Caco-2 (cell line): Measurements from ENCODE around the gene UFD1. TPM values are rescaled to one million over a fixed set of nuclear protein-coding genes. Genes with fewer than 3 reads are reported as not detected.
"Not testable (repeated sequence)": the region's sequence is repeated elsewhere in the genome, so short reads cannot be mapped to it uniquely, and the experiment has no call there.

Source experiments
- BruUV-seq: library from RNA; stranded (reverse); fragments of 400-500 nt; replicated peaks from 2 replicates; lab custom pipeline; 2021; lab: Mats Ljungman, UMichigan
- CTCF ChIA-PET: fragments of 300-600 bp; sonication (Branson Sonifier 250); formaldehyde crosslinking; loops from one replicate; lab custom pipeline; 2022; ENCODE audit warnings: antibody characterized with exemption; lab: Charles Lee
- POLR2A ChIA-PET: fragments of 300-600 bp; sonication (Branson Sonifier 250); formaldehyde crosslinking; loops from one replicate; lab custom pipeline; 2022; ENCODE audit warnings: antibody characterized with exemption; lab: Charles Lee
- DNase-seq, 2 experiments: peaks; one replicate each; pipeline versions ENCODE4 v3.0.0 to v3.0.0-alpha.2; 2020 to 2022
- H3K27me3 ChIP-seq: replicated peaks from 2 replicates; pipeline ENCODE4 v1.6.0; 2011; ENCODE audit warnings: low read length; ENCODE audit not compliant: control insufficient read depth, insufficient read depth
- H3K36me3 ChIP-seq: 2 replicates; pipeline ENCODE4 v1.5.1; 2011; ENCODE audit warnings: low read length; ENCODE audit not compliant: control insufficient read depth, insufficient read depth
- H3K4me1 ChIP-seq: fragments of 250-450 bp; sonication (Bioruptor Pico); 2 replicates; pipeline ENCODE4 v1.5.1; 2020; ENCODE audit warnings: mild to moderate bottlenecking
- H3K4me3 ChIP-seq: 2 replicates; pipeline ENCODE4 v1.5.1; 2011; ENCODE audit warnings: low read depth, mild to moderate bottlenecking, control low read depth, low read length
- H3K9me3 ChIP-seq: fragments of 250-450 bp; sonication (Bioruptor Pico); 2 replicates; pipeline ENCODE4 v1.5.1; 2020; ENCODE audit warnings: mild to moderate bottlenecking, moderate library complexity
- H3K27ac Mint-ChIP-seq: one replicate; pipeline ENCODE4 v1.8.0; 2022; ENCODE audit warnings: mixed read lengths; ENCODE audit not compliant: unreplicated experiment
- H3K27me3 Mint-ChIP-seq: one replicate; pipeline ENCODE4 v1.8.0; 2022; ENCODE audit warnings: mixed read lengths; ENCODE audit not compliant: insufficient read depth, unreplicated experiment
- H3K36me3 Mint-ChIP-seq: one replicate; pipeline ENCODE4 v1.8.0; 2022; ENCODE audit warnings: mild to moderate bottlenecking, mixed read lengths; ENCODE audit not compliant: insufficient read depth, unreplicated experiment
- H3K4me1 Mint-ChIP-seq: one replicate; pipeline ENCODE4 v1.8.0; 2022; ENCODE audit warnings: low read depth, mixed read lengths; ENCODE audit not compliant: unreplicated experiment
- H3K4me3 Mint-ChIP-seq: one replicate; pipeline ENCODE4 v1.8.0; 2022; ENCODE audit warnings: mild to moderate bottlenecking, moderate library complexity, mixed read lengths; ENCODE audit not compliant: unreplicated experiment
- H3K9me3 Mint-ChIP-seq: one replicate; pipeline ENCODE4 v1.8.0; 2022; ENCODE audit warnings: mixed read lengths; ENCODE audit not compliant: unreplicated experiment
- intact Hi-C: fragments of 100-400 bp; cut with micrococcal nuclease; formaldehyde crosslinking; loops from one replicate; pipeline ENCODE4 v1.10.0; 2022; ENCODE audit not compliant: unreplicated experiment
- total RNA-seq: library from RNA; stranded (reverse); gene quantifications from 2 replicates; pipeline ENCODE4 v1.2.3, GENCODE V29; 2022
- TF ChIP-seq, protein P1 (sequence below), 2 experiments: fragments of 200-600 bp in 1 of 2; IDR thresholded peaks; 1 replicate in 1 of 2; 2 replicates in 1 of 2; pipeline versions ENCODE4 v1.5.1 to v1.8.0; 2011 to 2022; ENCODE audit warnings: antibody characterized with exemption in 1 of 2, control low read depth in 1 of 2, inconsistent platforms in 1 of 2, low read depth in 1 of 2, low read length in 1 of 2, mild to moderate bottlenecking in 1 of 2, moderate library complexity in 1 of 2; ENCODE audit not compliant: insufficient read depth in 1 of 2, severe bottlenecking in 1 of 2, unreplicated experiment in 1 of 2

Gene UFD1
- total RNA-seq, 1 experiment from 2014 or later, result 102 TPM

DNA sequence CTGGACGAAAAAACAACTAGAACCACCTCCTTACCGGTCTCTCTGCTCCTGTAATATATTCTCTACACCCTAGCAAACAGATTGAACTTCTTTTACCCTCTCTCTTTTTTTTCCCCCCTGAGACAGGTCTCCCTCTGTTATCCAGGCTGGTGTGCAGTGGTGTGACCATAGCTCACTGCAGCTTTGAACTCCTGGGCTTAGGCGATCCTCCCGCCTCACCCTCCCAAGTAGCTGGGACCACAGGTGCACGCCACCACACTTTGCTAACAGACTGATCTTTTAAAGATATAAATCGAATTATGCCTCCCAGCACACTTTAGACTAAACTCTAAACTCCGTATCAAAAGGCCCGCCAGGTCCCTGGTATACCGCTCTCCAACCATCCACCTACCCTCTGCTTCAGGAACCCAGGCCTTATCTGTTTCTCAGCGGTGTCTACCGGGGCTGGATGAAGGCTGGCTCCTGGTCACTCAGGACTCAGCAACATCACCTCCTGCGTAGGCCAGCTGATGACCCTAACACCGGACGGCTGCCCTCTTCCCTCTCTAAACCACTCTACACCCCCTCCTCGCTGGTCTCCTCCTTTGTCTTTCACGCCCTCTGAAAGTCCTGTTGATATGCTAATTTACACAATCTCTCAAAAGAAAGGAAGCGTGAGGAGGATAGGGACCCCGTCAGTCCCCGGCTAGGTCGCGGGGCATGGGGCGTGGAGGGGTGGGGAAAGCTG lies 32.2 kb downstream of the UFD1 start:
- BruUV-seq, result no TSS peak
- no peaks in the 10 kb centered on the region for H3K4me1 ChIP-seq
- ChIA-PET CTCF (no interaction called here), POLR2A (interaction anchor here (0.9 to 1.9 kb wide), 4 partner anchors 15 to 541 kb away, joined by 3 to 10 read pairs (median 6); partner anchors contain the start of genes CDC45, DGCR6, HIRA and MRPL40)
- TF ChIP-seq, protein P1, sequence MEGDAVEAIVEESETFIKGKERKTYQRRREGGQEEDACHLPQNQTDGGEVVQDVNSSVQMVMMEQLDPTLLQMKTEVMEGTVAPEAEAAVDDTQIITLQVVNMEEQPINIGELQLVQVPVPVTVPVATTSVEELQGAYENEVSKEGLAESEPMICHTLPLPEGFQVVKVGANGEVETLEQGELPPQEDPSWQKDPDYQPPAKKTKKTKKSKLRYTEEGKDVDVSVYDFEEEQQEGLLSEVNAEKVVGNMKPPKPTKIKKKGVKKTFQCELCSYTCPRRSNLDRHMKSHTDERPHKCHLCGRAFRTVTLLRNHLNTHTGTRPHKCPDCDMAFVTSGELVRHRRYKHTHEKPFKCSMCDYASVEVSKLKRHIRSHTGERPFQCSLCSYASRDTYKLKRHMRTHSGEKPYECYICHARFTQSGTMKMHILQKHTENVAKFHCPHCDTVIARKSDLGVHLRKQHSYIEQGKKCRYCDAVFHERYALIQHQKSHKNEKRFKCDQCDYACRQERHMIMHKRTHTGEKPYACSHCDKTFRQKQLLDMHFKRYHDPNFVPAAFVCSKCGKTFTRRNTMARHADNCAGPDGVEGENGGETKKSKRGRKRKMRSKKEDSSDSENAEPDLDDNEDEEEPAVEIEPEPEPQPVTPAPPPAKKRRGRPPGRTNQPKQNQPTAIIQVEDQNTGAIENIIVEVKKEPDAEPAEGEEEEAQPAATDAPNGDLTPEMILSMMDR (IDR thresholded peaks at IDR 0.05; ENCODE audit: insufficient read depth in 1 of 2, low read depth in 1 of 2, low read length in 1 of 2, severe bottlenecking in 1 of 2, unreplicated experiment in 1 of 2), result no peak
- Mint-ChIP-seq H3K4me1 (peaks cover 17% of the 10 kb centered on the region), H3K9me3 (no peaks in the 10 kb centered on the region), H3K27me3 (no peaks in the 10 kb centered on the region), H3K36me3 (peaks cover 44% of the 10 kb centered on the region), H3K4me3 (peak overlapping the region; percentile 81), H3K27ac (peak overlapping the region; percentile 76)
- H3K9me3 ChIP-seq, result no peaks in the 10 kb centered on the region
- DNase-seq, result no peak
- H3K4me3 ChIP-seq, result peak overlapping the region; percentile 76
- peaks cover 2% of the 10 kb centered on the region; the same call in 1 of the 2 replicates for H3K36me3 ChIP-seq
- intact Hi-C loops, result loop anchor here (1.0 to 2.0 kb wide), 3 partner anchors 14 to 184 kb away; partner anchors contain the start of genes CDC45, MRPL40 and UFD1
- no peaks in the 10 kb centered on the region for H3K27me3 ChIP-seq

DNA sequence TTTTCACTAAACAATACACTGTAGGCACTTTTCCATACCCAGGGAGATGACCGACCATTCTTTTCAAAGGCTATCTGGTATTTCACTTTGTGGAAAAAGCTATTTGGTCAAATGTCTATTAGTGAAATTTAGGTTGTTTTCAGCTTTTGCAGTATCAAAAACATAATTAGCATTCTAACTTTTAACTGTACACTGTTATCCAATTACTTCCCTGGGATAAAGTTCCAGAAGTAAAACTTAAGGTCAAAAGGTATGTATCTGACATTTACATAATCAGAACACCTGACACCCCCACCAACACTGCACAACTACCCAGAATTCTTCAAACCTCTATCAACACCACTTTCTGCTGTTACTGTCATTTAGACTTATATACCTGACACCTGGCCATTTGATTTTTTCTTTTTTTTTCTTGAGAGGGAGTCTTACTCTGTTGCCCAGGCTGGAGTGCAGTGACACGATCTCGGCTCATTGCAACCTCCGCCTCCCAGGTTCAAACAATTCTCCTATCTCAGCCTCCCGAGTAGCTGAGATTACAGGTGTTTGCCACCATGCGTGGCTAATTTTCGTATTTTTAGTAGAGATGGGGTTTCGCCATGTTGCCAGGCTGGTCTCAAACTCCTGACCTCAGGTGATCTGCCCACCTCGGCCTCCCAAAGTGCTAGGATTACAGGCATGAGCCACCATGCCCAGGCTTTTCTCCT lies 33.6 kb downstream of the UFD1 start:
- BruUV-seq, POLR2A ChIA-PET, H3K9me3 Mint-ChIP-seq, H3K4me1 ChIP-seq, H3K36me3 ChIP-seq, H3K27me3 ChIP-seq, intact Hi-C loops, H3K27ac Mint-ChIP-seq, H3K4me3 Mint-ChIP-seq, H3K9me3 ChIP-seq, CTCF ChIA-PET, H3K4me3 ChIP-seq, H3K27me3 Mint-ChIP-seq, DNase-seq: not testable (repeated sequence)
- Mint-ChIP-seq H3K4me1 (peaks cover 17% of the 10 kb centered on the region), H3K36me3 (peaks cover 46% of the 10 kb centered on the region)

DNA sequence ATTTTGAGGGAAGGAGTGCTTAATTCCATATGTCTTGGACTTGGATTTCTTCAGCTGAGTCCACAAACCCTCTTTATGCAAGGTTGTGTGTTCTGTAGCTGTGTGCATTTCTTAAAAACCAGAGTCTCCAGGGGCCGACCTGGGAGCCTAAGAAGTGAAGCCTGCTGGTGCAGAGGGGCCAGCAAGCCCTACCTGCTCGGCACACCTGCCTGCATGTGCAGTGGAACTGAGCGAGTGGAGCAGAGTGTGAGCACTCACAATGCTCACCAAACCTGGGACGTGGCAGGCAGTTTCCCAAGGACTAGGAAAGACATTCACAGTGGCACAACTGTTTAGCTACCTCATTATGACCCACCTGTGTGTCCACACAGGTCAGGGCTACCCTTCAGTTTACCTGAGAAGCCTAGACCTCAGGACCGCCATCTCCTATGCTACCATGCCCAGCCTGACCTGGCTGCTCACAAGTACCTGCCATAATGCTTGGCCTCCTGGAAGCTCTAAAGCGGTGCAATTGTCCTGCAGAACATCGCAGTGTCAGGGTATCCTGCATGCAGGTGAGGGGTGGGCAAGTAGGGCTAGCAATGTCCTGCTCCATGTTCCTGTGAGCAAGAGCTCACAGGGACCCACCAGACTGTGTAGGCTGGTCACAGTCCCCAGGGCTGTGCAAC lies 35.3 kb downstream of the UFD1 start:
- no peaks in the 10 kb centered on the region for H3K27me3 ChIP-seq
- H3K9me3 ChIP-seq, result no peaks in the 10 kb centered on the region
- DNase-seq, result no peak
- peaks cover 2% of the 10 kb centered on the region; the same call in 1 of the 2 replicates for H3K36me3 ChIP-seq
- no peaks in the 10 kb centered on the region for H3K4me1 ChIP-seq
- BruUV-seq, result no TSS peak
- POLR2A ChIA-PET, result no interaction called here
- no peak overlapping the region for H3K4me3 ChIP-seq
- Mint-ChIP-seq H3K9me3 (no peaks in the 10 kb centered on the region), H3K27me3 (no peaks in the 10 kb centered on the region), H3K36me3 (peaks cover 53% of the 10 kb centered on the region), H3K4me1 (peaks cover 17% of the 10 kb centered on the region), H3K27ac (no peak overlapping the region), H3K4me3 (no peak overlapping the region)
- TF ChIP-seq, protein P1 (IDR thresholded peaks at IDR 0.05; ENCODE audit: insufficient read depth in 1 of 2, low read depth in 1 of 2, low read length in 1 of 2, severe bottlenecking in 1 of 2, unreplicated experiment in 1 of 2), result no peak
- CTCF ChIA-PET, result no interaction called here
- intact Hi-C loops, result no loop called here
